ENCODE results near the gene PREB.
"Not testable (repeated sequence)": the region's sequence is repeated elsewhere in the genome, so short reads cannot be mapped to it uniquely, and the experiment has no call there.

PREB gene

DNA sequence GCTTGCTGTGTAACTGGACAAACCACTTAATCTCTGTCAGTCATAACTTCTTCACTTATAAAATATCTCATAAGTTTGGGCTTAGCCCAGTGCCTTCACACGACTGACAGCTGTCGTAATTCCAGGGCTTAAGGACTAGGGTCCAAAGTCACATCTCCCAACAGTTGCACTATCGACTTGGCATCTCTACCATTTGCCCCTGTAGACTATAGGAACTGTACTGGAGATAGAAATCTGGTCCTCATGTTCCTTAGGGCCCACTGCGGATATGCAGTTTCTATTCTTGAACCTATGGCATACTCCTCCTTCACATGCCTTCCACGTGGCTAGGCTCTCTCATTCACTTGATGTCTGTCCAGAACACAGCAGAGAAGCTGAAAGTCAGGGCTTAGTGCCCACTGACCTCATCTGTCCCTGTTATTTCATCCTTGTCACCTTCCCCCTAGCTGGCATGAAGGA is 8.2 kb downstream of the PREB start:
- no peak for DNase-seq

DNA sequence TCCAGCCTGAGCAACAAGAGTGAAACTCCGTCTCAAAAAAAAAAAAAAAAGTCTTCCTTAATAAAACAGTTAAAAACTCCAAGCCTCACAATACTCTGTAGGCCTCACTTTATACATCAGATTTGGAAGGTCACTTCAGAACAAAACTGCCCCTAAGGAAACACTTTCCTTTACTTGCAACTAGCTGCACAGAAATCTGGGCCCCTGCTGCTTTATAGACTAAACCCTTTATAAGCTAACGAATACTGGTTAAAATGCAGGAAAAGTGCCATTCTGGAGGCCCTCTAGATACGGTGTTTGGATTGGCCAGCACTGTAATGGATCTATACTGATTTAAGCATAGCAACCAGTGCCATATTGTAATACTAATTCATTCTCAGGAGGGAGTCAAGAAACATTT is 9.3 kb downstream of the PREB start:
- no peak for DNase-seq

DNA sequence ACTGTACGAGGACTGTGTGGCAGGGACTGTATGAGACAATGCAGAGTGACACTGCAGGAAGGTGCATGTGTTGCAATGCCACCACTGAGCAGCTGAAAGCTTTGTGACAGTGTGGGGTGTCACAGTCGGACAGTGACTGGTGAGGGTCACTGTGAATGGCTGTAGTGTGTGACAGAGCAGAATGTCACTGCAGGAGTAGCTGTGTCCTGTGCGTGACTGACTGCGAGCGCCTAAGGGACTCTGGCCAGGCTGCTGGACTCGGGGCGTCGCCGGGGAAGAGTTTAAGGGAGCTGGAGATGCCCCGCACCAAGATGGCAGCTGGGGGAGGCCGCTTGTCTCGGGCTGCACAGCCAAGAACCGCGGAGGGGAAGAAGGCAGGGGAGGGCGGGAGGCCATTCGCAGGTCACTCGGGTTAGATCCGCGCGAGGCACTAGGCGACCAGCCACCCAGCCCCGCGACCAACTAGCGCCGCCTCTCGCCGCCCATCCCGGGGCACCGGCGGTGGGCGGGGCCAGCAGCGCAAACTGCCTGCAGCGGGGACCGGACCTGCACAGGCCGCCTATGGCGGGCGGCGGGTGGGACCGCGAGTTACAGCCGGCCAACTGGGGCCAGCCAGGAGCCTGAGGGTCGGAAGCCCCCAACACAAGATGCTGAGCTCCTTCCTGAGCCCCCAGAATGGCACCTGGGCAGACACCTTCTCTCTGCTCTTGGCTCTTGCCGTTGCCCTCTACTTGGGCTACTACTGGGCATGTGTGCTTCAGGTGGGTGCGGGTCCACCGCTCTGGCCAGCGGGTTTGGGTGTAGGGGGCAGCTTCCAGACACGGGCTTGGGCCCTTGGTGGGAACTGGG is 10.9 kb downstream of the PREB start, which contains the start of gene ABHD1:
Gene ABHD1, plus strand, starts transcription at position 514 of the 849 bp plus-strand sequence. Its CDS starts 134 bp downstream, at position 648.
- DNase-seq, result no peak

DNA sequence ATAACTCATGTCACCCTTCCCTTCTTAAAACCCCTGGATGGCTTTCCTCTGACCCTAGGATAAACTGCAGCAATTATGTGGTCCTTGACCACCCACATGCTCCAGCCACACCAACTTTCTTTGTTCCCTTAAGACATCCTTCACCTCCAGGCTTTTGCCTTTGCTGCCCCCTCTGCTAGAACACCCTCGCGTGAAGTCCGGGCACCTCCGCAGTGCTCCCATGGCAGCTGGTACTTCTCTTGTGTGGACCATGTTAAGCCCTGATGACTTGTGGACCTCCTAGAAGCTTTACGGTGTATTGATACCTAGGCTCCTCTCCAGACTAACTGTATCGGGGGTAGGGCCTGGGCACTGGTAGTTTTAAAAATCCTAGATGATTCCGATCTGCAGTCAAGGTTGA is 11.6 kb downstream of the PREB start:
- no peak for DNase-seq

DNA sequence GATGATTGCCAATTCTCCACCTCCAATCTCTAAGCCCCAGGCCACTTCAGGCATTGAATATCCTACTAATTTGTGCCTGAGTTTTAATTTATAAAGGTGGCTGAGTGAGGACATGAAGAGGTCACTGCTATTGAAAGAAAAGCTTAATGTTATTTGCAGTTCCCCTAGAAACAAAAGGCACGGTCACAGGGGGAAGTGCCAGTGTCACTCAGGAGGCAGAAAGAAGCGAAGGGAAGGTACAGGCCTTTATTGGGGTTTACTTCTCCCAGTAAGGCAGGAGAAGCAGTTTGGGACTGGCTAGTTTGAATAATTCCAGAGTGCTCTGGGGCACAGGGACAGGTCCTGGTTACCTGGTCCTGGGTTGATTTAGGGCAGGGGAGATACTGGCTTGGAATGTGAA is 12.5 kb downstream of the PREB start:
- no peak for DNase-seq

DNA sequence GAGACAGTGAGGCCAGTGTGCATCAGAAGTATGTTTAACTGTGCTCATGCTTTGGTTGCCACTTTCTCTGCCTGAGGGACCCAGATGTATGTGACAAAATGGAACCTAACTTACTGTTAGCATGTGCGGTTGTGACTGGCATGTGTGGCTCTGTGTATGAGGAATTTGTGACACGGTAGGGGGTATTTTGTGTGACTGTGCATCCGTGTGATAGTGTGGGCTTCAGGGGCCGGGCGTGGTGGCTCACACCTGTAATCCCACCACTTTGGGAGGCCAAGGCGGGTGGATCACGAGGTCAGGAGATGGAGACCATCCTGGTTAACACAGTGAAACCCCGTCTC is 15.1 kb downstream of the PREB start:
- not testable (repeated sequence) for DNase-seq

DNA sequence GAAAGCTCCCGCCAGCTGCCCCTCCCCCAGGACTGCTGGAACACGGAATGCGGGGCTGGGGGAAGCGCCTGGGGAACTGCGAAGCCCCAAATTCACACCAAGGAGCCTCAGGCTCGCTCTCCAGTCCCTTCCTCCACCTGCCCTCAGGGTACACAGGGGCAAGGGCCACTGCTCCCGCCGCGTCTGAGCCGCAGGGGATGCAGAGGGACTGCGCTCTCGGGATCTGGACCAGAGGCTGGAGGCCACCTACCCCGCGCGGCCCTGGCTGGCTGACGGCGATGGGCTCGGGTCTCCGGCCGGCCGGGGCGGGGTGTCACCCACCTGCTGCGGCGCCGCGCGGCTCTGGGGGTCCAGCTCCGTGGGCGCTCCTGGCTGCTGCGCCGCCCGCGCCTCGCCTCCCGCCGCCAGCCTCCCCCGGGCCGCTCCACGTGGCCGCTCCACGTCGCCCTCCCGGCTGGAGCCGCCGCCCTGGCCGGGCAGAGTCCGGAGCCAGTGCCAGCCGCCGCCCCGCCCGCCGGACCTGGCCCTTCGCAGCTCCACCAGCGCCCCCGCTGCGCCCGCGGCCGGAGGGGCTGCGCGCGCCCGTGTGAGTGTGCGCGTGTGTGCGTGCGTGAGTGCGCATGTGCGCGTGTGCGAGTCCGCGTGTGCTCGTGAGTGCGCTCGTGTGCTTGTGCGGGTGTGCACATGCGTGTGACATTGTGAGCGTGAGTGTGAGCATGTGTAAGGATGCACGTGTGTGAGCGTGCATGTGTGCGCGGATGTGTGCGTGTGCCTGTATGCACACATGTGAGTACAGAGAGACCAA is 15.7 kb downstream of the PREB start, which contains the start of gene CGREF1:
Gene CGREF1, minus strand, starts transcription at position 604 of the 805 bp plus-strand sequence. CDS start 14,762 bp downstream, outside the sequence.
- DNase-seq, result no peak

DNA sequence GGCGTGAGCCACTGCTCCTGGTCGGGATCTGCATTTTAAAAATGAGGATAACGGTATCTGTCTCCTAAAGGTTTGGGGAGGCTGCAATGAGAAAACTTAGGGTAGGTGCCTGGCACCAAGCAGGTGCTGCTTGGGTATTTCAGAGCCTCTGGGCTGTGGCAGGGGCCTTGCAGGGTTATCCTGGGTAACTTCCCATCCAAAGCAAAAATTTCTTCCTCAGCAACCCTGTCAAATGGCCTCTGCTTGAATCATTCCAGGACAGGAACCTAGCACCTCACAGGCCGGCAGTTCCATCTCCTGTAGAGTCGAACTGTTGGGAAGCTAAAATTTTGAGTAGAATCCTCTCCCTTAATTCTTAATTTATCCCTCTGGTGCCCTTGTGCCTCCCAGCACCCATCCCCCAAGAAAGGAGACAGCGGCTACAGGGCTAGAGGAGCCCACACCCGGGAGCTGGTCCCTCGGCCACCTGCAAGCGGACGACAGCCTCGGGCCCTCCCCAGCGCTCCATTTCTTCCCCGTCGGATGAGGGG is 16.4 kb downstream of the PREB start:
- DNase-seq, result no peak

DNA sequence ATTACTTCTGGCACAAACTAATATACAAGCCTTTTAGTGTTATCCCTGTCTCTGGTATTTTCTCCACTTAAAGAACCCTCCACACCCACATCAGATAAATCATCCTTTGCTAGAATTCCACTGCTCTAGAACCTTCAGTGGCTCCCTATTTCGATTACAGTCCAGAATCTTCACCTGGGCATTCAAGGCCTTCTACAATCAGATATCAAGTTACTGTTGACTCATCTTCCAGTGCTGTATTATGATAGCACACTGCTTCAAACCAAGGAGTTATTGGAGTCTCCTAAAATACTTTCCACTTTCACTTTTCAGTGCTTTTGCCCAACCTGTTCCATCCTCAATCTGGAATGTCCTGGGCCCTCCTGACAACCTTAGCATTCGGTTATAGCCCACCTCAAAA is 18.9 kb downstream of the PREB start:
- no peak for DNase-seq

DNA sequence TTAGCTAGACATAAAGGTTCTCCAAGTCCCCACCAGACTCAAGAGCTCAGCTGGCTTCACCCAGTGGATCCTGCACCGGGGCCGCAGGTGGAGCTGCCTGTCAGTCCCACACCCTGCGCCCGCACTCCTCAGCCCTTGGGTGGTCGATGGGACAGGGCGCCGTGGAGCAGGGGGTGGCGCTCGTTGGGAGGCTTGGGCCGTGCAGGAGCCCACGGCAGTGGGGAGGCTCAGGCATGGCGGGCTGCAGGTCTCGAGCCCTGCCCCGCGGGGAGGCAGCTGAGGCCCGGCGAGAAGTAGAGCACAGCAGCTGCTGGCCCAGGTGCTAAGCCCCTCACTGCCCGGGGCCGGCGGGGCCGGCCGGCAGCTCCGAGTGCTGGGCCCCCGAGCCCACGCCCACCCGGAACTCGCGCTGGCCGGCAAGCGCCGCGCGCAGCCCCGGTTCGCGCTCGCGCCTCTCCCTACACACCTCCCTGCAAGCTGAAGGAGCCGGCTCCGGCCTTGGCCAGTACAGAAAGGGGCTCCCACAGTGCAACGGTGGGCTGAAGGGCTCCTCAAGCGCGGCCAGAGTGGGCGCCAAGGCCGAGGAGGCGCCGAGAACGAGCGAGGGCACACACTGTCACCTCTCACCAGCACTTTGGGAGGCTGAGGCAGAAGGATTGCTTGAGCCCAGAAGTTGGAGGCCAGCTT is 22.9 kb downstream of the PREB start:
- not testable (repeated sequence) for DNase-seq

DNA sequence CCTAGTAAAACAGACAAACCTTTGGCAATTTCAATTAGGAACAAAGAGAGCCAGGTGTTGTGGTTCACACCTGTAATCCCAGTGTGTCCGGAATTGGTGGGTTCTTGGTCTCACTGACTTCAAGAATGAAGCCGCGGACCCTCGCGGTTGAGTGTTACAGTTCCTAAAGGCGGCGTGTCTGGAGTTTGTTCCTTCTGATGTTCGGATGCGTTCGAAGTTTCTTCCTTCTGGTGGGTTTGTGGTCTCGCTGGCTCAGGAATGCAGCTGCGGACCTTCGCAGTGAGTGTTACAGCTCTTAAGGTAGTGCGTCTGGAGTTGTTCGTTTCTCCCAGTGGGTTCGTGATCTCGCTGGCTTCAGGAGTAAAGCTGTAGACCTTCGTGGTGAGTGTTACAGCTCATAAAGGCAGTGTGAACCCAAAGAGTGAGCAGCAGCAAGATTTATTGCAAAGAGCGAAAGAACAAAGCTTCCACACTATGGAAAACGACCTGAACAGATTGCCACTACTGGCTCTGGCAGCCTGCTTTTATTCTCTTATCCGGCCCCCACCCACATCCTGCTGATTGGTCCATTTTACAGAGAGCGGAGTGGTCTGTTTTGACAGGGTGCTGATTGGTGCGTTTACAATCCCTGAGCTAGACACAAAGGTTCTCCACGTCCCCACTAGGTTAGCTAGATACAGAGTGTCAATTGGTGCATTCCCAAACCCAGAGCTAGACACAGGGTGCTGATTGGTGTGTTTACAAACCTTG is 23.7 kb downstream of the PREB start:
- not testable (repeated sequence) for DNase-seq

DNA sequence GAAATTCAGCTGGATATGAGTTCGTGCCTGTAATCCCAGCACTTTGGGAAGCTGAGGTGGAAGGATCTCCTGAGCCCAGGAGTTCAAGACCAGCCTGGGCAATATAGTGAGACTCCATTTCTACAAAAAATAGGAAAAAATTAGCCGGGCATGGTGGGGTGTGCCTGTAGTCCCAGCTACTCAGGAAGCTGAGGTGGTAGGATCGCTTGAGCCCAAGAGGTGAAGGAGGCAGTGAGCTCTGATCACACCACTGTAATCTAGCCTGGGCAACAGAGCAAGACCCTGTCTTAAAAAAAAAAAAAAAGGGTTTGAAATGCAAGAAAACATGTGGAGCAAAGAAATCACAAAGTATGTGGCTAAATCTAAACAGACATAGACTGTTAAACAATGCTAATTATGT is 25.4 kb downstream of the PREB start:
- no peak for DNase-seq

DNA sequence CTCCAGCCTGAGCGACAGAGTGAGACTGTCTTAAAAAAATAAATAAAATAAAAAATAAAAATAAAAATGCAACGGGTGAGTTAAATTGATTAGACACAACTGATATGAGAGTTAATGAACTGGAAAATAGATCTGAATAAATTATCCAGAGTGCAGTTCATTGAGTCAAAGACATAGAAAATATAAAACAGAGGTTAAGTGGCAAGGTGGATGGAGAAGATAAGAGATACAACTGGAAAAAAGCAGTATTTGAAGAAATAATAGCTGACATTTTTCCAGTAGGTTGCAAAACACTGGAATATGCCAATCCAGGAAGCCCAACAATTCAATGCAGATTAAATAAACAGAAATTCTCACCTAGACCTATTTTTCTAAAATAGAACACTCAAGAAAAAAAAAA is 26.2 kb downstream of the PREB start:
- no peak for DNase-seq

DNA sequence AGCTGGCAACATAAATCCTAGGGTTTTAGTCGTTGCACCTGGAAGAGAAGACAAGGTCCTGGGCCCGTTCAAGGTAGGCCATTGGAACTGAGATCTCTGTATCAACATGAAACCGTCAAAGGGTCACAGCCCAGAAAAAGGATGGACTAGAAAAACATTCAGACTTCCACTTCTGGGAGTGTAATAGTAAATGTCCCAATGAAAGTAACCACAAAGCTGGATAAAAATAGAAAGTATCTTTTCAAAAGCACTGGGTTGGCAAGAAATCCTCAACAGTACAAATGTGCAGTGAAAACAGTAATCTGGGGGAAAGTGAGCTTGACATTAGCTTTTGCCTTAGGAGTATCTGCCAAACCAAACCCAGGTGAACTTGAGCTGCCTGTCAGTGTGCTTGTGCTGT is 28.5 kb downstream of the PREB start:
- no peak for DNase-seq

DNA sequence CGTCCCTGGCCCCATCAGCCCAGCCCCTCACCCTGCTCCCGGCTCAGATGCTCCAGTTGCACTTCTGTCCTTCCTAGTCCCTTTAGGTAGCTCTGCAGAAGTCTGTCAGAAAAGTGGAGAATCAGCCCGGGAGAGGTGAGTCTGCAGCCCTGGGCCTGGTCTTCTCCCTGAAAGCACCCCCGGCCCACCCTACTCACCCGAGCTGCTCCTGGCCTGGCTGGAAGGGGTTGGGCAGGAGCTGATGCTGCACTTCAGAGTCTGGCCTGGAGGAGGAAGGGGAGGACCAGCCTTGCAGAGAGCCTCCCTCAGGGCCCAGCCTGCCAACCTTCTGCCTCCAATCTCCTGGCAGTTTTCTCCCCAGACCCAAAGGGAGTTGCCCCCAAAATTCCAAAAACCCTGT is 32.1 kb downstream of the PREB start:
- no peak for DNase-seq

DNA sequence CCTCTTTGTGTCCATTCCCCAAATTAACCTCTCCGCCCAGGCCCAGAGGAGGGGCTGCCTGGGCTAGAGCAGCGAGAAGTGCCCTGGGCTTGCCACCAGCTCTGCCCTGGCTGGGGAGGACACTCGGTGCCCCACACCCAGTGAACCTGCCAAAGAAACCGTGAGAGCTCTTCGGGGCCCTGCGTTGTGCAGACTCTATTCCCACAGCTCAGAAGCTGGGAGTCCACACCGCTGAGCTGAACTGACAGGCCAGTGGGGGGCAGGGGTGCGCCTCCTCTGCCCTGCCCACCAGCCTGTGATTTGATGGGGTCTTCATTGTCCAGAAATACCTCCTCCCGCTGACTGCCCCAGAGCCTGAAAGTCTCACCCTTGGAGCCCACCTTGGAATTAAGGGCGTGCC is 34.4 kb downstream of the PREB start:
- no peak for DNase-seq

DNA sequence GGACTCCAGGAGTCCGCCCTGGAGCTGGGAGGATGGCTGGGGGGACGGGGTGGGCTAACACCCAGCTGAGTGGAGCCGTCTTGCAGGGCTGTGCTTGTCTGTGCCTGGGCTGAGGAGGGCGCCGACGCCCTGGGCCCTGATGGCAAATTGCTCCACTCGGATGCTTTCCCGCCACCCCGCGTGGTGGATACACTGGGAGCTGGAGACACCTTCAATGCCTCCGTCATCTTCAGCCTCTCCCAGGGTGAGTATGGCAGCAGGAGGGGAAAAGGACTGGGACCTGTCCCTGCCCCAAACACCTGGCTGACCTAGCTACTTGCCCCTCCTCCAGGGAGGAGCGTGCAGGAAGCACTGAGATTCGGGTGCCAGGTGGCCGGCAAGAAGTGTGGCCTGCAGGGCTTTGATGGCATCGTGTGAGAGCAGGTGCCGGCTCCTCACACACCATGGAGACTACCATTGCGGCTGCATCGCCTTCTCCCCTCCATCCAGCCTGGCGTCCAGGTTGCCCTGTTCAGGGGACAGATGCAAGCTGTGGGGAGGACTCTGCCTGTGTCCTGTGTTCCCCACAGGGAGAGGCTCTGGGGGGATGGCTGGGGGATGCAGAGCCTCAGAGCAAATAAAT is 35.0 kb downstream of the PREB start:
- DNase-seq, result no peak

DNA sequence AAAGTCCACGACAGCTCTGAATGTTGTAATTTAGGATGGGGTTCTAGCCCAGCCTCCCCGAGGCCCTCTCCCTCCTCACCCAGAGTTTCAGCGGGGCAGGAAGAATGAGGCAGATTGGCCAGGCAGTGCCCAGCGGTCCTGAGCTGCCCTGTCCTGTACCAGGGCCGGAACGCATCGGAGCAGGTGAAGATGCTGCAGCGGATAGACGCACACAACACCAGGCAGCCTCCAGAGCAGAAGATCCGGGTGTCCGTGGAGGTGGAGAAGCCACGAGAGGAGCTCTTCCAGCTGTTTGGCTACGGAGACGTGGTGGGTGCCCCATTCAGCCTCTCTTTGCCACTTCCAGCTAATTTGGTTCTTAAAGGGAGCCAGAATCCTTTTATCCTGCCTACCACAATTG is 37.1 kb downstream of the PREB start:
- no peak for DNase-seq

DNA sequence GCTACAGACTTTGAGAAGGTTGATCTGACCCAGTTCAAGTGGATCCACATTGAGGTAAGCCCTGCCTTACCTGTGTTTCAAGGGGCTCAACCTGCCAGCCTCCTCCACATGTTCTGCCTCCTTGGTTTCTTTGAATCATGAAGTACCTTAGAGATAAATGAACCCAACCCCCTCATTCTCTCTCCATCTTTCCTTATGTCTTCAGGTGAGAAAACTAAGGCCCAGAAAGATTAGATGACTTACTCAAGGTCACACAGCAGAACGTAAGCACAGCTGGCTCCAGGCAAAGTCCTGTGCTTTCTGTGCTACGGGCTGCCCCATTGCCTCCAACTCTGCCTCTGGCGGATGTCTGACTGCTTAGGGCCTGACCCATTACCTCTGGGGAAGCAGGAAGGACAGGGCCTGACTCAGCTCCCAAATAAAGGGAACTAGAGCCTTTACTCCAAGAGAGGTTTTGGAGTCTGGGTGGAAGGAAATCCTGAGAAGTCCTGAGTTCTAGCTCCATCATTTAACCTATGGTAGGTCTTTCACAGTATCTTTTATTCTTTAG is 37.6 kb downstream of the PREB start:
- no peak for DNase-seq

DNA sequence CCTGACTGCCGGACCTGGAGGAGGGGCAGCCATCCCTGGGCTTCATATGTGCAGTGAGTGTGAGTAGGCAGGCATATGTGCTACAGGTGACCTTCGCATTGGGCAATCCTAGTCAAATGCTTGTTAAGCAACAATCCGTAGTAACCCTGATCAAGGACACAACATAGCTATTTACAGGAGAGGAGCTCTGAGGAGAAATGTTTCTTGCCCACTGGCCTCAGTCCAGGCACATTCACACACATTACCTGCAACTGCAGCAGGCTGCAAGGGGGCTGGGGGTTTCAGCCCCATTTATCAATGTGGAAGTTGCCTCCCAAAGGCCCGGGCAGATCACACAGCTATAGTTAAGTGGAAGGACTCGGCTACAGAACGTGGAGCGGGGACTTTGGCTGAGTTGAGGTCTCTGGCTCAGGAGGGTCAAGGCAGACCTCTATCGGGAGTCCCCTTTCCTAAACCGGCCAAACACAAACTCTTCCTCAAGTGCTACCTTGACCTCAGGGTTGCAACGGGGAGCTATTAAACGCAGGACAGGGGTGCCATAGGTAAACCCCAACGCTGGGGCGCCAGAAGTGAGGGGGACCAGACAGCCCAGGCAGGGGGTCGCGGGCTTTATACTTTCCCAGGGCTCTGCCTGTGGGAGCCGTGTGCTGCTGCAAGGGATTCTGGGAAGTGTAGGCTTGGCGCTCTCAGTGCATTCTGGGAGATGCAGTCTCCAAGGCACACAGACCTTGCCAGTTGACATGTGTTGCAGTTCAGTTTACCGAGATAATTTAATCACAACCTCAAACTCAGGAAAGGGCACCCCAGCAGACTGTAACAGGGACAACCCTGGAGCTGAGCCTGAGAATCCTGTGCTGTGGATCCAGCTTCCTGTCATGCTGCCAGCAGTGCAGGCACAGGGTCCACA is 38.4 kb downstream of the PREB start:
- DNase-seq, result peak; percentile 58

Measured in fibroblast of skin of abdomen (primary cell).